ENCODE measurements around the gene MADCAM1. TPM values are rescaled to one million over a fixed set of nuclear protein-coding genes. Genes with fewer than 3 reads are reported as not detected.
A peak's percentile ranks its signal among the peaks of the same experiment; 100 is the strongest.

The MADCAM1 gene
- total RNA-seq, 2 donors from 2014 or later = 0.80 to 0.91 TPM

DNA sequence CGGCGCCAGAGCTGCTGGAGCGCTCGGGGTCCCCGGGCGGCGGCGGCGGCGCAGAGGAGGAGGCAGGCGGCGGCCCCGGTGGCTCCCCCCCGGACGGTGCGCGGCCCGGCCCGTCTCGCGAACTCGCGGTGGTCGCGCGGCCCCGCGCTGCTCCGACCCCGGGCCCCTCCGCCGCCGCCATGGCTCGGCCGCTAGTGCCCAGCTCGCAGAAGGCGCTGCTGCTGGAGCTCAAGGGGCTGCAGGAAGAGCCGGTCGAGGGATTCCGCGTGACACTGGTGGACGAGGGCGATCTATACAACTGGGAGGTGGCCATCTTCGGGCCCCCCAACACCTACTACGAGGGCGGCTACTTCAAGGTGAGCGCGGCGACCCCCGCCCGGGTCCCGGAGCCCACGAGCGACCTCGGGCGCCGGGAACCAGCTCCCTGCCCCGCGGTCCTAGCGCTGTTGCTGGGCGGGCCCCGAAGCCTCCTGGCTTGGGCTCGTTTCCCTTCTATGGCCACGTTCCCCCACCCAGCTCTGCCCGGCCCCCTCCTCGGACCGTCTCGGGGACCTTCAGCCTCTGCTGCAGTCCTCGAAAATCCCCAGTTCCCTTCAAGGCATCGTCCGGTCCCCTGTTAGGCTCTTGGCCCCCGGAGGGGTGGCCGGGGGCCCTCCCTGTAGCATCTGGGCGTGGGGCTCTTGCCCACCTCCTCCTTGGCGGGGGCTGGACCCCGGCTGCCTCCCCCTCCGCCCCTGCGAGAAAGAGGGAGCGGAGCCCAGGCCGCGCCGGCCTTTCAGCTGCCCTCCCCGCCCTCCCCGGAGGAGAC is 35.7 kb downstream of the MADCAM1 start, which contains the start of gene CDC34:
Gene CDC34 (plus strand): TSS at position 8 of the 808 bp plus-strand sequence. CDS start 172 bp downstream, at position 180.
- no peaks in the 10 kb centered on the region for H3K9me3 ChIP-seq
- H3K4me1 ChIP-seq (replicated peaks) = peaks cover 9% of the 10 kb centered on the region
- H3K4me3 ChIP-seq = peak within 1 kb of the TSS; percentile 82 to 98
- no peak for DNase-seq (ENCODE audit: low spot score)
- H3K36me3 ChIP-seq = peaks cover 5 to 8% of the 10 kb centered on the region in 2 donors
- no peaks in the 10 kb centered on the region for H3K27me3 ChIP-seq (replicated peaks; ENCODE audit: insufficient read depth)
- under 1% methylated on average over 39 of the region's 84 CpGs for WGBS
- intact Hi-C loops (cut with DNase I) = loop anchor here (5.0 kb wide), 1 partner anchor 40 kb away; the partner anchor contains the start of gene BSG
- TF ChIP-seq, protein P1, sequence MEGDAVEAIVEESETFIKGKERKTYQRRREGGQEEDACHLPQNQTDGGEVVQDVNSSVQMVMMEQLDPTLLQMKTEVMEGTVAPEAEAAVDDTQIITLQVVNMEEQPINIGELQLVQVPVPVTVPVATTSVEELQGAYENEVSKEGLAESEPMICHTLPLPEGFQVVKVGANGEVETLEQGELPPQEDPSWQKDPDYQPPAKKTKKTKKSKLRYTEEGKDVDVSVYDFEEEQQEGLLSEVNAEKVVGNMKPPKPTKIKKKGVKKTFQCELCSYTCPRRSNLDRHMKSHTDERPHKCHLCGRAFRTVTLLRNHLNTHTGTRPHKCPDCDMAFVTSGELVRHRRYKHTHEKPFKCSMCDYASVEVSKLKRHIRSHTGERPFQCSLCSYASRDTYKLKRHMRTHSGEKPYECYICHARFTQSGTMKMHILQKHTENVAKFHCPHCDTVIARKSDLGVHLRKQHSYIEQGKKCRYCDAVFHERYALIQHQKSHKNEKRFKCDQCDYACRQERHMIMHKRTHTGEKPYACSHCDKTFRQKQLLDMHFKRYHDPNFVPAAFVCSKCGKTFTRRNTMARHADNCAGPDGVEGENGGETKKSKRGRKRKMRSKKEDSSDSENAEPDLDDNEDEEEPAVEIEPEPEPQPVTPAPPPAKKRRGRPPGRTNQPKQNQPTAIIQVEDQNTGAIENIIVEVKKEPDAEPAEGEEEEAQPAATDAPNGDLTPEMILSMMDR (IDR thresholded peaks at IDR 0.05) = no peak
- TF ChIP-seq POLR2AphosphoS5 (IDR thresholded peaks at IDR 0.05) = no peak
- TF ChIP-seq POLR2A (IDR thresholded peaks at IDR 0.05) = no peak
- H3K27ac ChIP-seq = peak within 1 kb of the TSS; percentile 91 to 96

DNA sequence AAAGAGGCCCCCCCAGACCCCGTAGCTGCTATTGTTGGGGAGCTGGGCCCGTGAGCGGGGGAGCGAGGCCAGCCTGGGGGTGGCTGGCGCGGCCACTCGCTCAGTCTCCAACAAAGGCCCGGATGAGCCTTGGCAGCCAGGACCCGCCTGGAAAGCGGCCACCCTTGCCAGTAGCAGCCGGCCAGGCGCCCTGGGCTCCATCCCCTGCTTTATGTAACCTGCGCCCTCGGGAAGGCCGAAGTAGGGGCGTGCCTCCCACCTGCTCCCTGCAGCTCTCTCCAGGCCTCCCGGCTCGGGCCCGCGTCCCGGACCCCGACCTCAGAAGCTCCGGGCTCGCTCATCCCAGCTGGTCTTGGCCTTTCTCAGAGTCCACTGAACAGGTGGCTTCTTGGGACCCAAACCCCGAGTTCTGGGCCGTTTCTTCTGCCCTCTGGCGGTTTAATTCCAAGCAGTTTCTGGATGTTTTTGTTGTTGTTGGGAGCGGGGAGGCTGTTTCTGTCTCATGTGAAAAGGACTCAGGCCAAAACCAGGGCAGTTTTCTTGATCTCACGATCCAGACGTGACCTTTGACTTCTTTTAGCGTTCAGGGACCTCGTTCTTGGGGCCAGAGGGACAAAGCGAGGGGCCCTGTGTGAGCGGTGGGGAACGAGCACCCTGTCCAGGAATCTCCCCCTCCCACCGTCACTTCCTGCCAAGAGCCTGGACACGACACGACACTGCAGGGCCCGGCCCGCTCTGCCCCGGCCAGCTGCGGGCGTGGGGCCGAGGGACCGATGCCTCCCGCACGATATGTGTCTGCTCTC is 36.5 kb downstream of the MADCAM1 start:
- H3K4me3 ChIP-seq = peak overlapping the region; percentile 82 to 98
- peaks cover 9% of the 10 kb centered on the region for H3K4me1 ChIP-seq (replicated peaks)
- peak; percentile 54 for DNase-seq (ENCODE audit: low spot score)
- peaks cover 5 to 10% of the 10 kb centered on the region in 2 donors for H3K36me3 ChIP-seq
- TF ChIP-seq, protein P1 (IDR thresholded peaks at IDR 0.05) = peak in 3 of 4 experiments; percentile 24 to 46 (median 33)
- TF ChIP-seq POLR2A (IDR thresholded peaks at IDR 0.05) (no peak), POLR2AphosphoS5 (IDR thresholded peaks at IDR 0.05) (peak; percentile 12)
- no peaks in the 10 kb centered on the region for H3K27me3 ChIP-seq (replicated peaks; ENCODE audit: insufficient read depth)
- peak overlapping the region; percentile 91 to 92 for H3K27ac ChIP-seq
- intact Hi-C loops (cut with DNase I) = loop anchor here (5.0 kb wide), 1 partner anchor 40 kb away; the partner anchor contains the start of gene BSG
- WGBS = 0% methylated on average over 44 of the region's 47 CpGs
- no peaks in the 10 kb centered on the region for H3K9me3 ChIP-seq

DNA sequence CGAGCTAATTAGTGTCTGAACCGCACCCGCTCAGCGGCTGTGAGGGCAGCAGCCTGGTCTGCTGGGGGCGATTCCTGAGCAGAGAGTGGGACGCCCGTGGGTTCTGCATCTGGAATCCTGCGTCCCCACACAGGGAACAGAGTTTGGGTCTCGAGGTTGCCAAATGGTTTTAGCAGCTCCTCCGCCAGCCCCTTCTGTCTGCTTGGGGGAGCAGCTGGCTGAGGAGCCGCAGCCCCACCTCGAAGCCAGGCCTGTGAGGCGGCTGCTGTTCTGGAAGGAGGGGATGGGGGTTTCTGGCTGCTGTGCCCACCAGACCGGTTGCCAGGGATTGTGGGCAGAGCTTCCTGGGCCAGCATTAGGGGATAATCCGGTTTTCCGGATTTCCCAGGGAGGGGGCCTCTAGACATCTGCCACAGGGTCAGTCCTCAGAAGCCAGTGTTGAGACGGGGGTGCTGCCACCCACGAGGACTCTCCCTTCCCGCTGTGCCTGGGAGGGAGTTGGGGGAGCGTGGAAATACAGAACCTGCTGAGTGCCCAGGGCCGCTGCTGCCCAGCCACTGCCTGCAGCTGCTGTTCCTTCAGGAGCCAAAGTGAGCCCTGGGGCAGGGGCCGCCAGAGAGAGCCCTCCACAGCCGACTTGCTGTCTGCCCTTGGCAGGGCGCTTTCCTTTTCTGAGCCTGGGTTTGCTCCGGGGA is 37.2 kb downstream of the MADCAM1 start:
- peak overlapping the region; percentile 82 to 98 for H3K4me3 ChIP-seq
- no peak for TF ChIP-seq POLR2AphosphoS5 (IDR thresholded peaks at IDR 0.05)
- TF ChIP-seq, protein P1 (IDR thresholded peaks at IDR 0.05) = no peak
- no peaks in the 10 kb centered on the region for H3K27me3 ChIP-seq (replicated peaks; ENCODE audit: insufficient read depth)
- WGBS = 24% methylated on average over 23 of the region's 25 CpGs
- peaks cover 5 to 10% of the 10 kb centered on the region in 2 donors for H3K36me3 ChIP-seq
- H3K4me1 ChIP-seq (replicated peaks) = peaks cover 9% of the 10 kb centered on the region
- no peak for DNase-seq (ENCODE audit: low spot score)
- peak overlapping the region; percentile 91 to 92 for H3K27ac ChIP-seq
- intact Hi-C loops (cut with DNase I) = loop anchor here (5.0 kb wide), 1 partner anchor 39 kb away; the partner anchor contains the start of gene BSG
- no peaks in the 10 kb centered on the region for H3K9me3 ChIP-seq

DNA sequence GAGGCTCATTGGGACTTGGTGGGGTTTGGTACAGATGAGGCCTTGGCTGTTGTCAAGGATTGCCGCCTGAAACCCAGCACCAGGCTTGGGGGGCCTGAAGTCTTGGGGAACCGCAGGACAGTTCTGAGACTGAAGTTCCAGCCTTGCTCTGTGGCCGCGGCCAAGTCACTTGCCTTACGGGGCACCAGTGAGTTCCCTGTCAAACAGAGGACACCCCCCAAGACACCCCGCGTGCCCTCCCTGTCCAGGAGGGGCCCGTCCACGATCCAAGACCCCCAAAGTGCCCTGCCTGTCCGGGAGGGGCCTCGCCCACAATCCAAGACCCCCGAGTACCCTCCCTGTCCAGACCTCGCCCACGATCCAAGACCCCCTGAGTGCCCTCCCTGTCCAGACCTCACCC is 37.8 kb downstream of the MADCAM1 start:
- TF ChIP-seq, protein P1 (IDR thresholded peaks at IDR 0.05) = no peak
- no peak for TF ChIP-seq POLR2A (IDR thresholded peaks at IDR 0.05)
- no peak for TF ChIP-seq POLR2AphosphoS5 (IDR thresholded peaks at IDR 0.05)
- DNase-seq (ENCODE audit: low spot score) = no peak
- H3K4me1 ChIP-seq (replicated peaks) = peaks cover 9% of the 10 kb centered on the region
- H3K27me3 ChIP-seq (replicated peaks; ENCODE audit: insufficient read depth) = no peaks in the 10 kb centered on the region
- intact Hi-C loops (cut with DNase I) = loop anchor here (5.0 kb wide), 1 partner anchor 38 kb away; the partner anchor contains the start of gene BSG
- no peak overlapping the region for H3K27ac ChIP-seq
- peaks cover 5 to 10% of the 10 kb centered on the region in 2 donors for H3K36me3 ChIP-seq
- WGBS = 62% methylated on average over 14 of the region's 14 CpGs
- H3K9me3 ChIP-seq = no peaks in the 10 kb centered on the region
- no peak overlapping the region for H3K4me3 ChIP-seq
